ENCODE results near the gene ADGRF1.

- TF ChIP-seq GATA3 (IDR thresholded peaks at IDR 0.05; ENCODE audit: low read depth, low read length) (no peak), GATA2 (IDR thresholded peaks at IDR 0.05; ENCODE audit: low read depth, low read length) (no peak)
Observed at GRCh38 chr6:46963626-46964025, 78.5 kb downstream of the ADGRF1 start.
